Skin of body (tissue), 2 donors: Measurements from ENCODE around the gene MIPEP. TPM values are rescaled to one million over a fixed set of nuclear protein-coding genes. Genes with fewer than 3 reads are reported as not detected.
A peak's percentile ranks its signal among the peaks of the same experiment; 100 is the strongest.

Experiments used
- DNase-seq: peaks from one replicate; lab custom pipeline; 2025; lab: John Stamatoyannopoulos, UW
- total RNA-seq: library from RNA; depleted of rRNA; stranded (reverse); fragments of >200 nt; gene quantifications from one replicate; pipeline ENCODE4 v1.2.3, GENCODE V29; 2014

Gene MIPEP
- total RNA-seq, 1 donor from 2014 or later = 23.9 TPM

GRCh38 chr13:23852351-23852750 lies 36.8 kb downstream of the MIPEP start:
- no peak for DNase-seq

DNA sequence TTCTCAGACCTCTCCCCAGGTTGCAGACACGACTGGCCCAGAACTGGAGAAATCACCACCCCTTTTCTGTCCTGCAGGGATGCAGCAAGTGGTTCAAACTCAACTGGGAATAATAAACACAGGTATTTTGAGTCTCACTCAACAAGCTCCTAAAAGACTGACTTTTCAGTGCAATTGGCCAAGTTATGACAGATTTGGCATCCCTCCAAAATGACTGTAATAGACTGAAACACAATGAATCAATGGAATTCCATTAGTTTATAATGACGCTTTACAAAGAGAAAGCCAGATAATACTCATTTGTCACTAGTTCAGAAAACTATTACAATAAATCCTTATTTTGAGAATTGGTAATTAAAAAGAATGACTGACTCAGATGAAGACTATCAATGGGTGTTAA lies 38.1 kb downstream of the MIPEP start:
- DNase-seq = no peak

DNA sequence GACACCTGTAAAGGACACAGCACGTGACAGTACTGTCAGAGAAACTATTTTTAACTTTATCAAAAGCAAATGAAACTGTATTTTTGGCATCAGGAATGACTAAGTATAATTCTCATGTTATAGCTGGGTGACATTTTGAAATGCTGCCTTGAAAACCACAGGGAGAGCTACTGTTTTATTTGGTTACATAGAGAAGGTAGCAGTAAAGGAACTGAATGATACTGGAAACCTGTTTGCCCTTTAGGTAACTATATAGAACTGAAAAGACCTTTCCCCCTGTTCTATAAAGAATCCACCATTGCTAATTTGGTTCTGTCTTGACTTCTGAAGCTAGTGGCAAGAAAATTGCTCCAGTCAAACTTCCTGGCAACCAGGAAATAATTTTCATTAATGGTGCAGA lies 39.1 kb downstream of the MIPEP start:
- no peak for DNase-seq

- DNase-seq = no peak
These were observed 39.5 kb downstream of the MIPEP start for GRCh38 chr13:23849670-23850069.

DNA sequence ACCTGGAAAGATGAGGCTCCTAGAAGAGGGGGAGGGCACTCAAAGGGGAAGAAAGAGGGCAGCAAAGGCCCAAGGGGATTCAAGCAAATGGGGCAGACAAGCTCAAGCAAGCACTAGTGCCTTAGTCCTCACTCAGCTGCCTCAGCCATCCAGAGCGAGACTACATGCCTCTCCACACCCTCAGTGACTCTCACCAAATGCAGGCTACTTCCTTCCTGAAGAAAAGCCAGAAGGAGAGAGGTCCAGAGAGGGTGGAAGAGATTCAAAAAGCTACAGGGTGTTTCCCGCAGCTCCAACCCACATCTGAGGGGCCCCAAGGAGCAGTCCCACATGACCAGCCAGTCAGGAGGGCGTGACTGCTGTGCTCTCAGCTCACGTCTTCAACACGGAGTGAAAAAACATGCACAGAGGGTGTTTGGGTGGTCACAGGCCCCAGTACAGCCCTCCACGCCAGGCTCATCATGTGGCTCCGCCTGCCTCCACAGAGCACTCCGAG lies 40.5 kb downstream of the MIPEP start:
- DNase-seq = no peak

- DNase-seq = no peak
These were observed 41.2 kb downstream of the MIPEP start for GRCh38 chr13:23848019-23848418.

- DNase-seq = no peak
These were observed 41.7 kb downstream of the MIPEP start for GRCh38 chr13:23847497-23847896.

GRCh38 chr13:23845105-23845725 lies 44.0 kb downstream of the MIPEP start:
- DNase-seq = no peak

DNA sequence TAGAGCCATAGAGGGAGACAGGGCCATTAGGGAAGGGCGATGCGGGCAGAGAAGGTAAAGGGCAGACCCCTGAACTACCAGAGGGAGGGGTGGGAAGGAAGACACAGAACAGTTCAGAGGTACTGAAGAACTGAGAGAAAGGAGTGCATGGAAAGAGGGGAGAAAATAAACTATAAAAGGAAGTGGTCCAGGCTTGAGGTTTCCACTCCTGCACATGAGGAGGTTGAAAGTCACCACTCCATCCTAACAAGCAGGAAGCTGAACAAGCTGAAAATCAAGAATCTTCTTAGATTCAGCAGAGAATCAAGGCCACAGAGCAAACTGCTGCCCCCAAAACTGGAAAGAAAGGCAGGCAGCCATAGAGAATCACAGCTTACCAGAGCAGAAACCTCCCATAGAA lies 45.1 kb downstream of the MIPEP start:
- DNase-seq = no peak

- DNase-seq = no peak
These were observed 45.8 kb downstream of the MIPEP start for GRCh38 chr13:23843436-23843835.

- no peak for DNase-seq
These were observed 46.8 kb downstream of the MIPEP start for GRCh38 chr13:23842406-23842805.

GRCh38 chr13:23833733-23834611 lies 55.2 kb downstream of the MIPEP start:
- DNase-seq = no peak

DNA sequence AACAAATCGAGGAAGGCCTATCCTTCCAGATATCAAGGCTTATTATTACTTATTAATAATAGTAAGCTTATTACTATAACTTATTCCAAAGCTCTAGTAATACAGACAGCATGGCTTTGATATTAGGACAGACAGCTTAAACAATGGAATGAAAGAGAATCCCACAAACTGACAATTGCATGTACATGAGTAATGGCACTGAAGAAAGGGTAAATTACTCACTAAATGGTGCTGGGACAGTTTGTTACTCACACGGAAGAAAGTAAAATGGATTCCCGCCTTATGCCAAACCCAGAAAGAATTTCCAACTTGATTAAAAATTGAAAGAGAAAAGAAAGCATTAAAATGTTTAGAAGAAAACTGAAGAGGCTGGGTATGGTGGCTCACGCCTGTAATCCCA lies 60.3 kb downstream of the MIPEP start:
- DNase-seq = no peak

DNA sequence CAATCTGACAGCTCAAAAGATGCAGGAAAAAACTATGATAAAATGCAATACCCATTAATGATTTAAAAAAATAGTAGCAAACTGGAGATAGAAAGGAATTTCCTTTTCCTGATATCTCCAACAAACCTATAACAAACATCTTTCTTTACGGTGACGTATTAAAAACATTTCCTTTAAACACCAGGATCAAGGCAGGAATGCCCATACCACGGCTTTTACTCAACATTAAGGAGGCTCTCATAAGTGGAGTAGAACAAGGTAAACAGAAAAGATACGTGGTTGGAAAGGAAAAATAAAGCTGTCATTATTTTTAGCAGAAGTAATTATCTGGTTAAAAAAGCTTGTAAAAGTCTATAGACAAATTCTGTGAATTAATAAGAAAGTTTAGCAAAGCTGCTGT lies 61.1 kb downstream of the MIPEP start:
- DNase-seq = no peak

- no peak for DNase-seq
These were observed 64.0 kb downstream of the MIPEP start for GRCh38 chr13:23825179-23825578.

GRCh38 chr13:23824371-23824770 lies 64.8 kb downstream of the MIPEP start:
- peak; percentile 49 for DNase-seq

GRCh38 chr13:23822252-23822824 lies 66.9 kb downstream of the MIPEP start:
- no peak for DNase-seq

DNA sequence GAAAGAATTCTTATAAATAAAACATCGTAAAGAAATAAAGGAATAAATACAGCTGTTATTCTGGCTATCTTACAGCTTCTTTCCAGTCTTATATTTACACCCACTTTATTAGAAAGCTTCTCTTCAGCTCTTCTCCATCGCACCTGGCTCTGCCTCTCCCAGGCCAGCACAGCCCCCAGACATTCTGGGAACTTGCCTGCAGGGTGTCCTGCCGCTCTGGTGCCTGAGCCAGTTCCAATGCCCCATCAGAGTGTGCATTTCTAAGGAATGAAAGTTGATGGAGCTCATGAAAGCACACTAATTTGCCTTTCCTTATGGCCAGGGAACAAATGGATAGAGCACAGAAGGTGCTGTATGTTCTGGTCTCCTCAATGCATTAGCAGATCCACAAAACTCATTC lies 68.7 kb downstream of the MIPEP start:
- no peak for DNase-seq

- DNase-seq = no peak
These were observed 71.4 kb downstream of the MIPEP start for GRCh38 chr13:23817830-23818229.

DNA sequence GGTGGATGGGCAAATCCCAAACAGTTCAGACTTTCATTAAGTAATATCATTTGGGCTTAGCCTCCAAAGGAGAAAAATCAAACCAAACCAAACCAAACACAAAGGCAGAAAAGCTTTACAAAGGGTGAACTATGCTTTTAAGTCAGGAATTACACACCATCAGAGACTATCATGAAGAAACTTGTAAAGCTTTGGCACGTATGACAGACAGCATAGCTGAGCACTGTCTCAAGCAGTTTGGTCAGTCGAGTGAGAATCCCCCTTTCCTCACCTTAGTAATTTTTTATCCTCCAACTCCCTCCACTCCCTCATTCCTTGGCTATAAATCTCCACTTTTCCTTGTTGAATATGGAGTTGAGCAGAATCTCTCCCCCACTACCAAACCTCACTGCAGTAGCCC lies 72.1 kb downstream of the MIPEP start:
- no peak for DNase-seq

- DNase-seq = no peak
These were observed 75.6 kb downstream of the MIPEP start for GRCh38 chr13:23813635-23814034.

- no peak for DNase-seq
These were observed 77.7 kb downstream of the MIPEP start for GRCh38 chr13:23811366-23812062.
